Spleen (tissue), 13 donors: ENCODE measurements around the gene MAGEB10. TPM values are rescaled to one million over a fixed set of nuclear protein-coding genes. Genes with fewer than 3 reads are reported as not detected.

ENCODE experiments used
- DNase-seq: peaks from one replicate; pipeline ENCODE4 v3.0.0-alpha.2; 2020
- H3K27ac ChIP-seq, 8 donors: fragments of 200-600 bp; sonication (generic) in 7 of 8; 1 replicate in 4 of 8; 2 replicates in 4 of 8; pipeline versions ENCODE4 v1.5.0 to v1.8.0; 2016 to 2021; ENCODE audit warnings: inconsistent platforms in 4 of 8, mild to moderate bottlenecking in 4 of 8, moderate library complexity in 1 of 8
- H3K27me3 ChIP-seq, 7 donors: fragments of 200-600 bp; sonication (generic) in 6 of 7; replicated peaks in 1 of 7; 1 replicate in 4 of 7; 2 replicates in 3 of 7; pipeline versions ENCODE4 v1.5.0 to v1.8.0; 2016 to 2021; ENCODE audit warnings: inconsistent platforms in 3 of 7, mild to moderate bottlenecking in 1 of 7
- H3K36me3 ChIP-seq, 6 donors: fragments of 200-600 bp; sonication (generic) in 5 of 6; 1 replicate in 4 of 6; 2 replicates in 2 of 6; pipeline versions ENCODE4 v1.5.0 to v1.8.0; 2016 to 2021; ENCODE audit warnings: inconsistent platforms in 2 of 6
- H3K4me1 ChIP-seq, 6 donors: fragments of 200-600 bp; sonication (generic) in 5 of 6; 1 replicate in 3 of 6; 2 replicates in 3 of 6; pipeline versions ENCODE4 v1.5.0 to v1.8.0; 2016 to 2021; ENCODE audit warnings: inconsistent platforms in 3 of 6
- H3K4me3 ChIP-seq, 8 donors: fragments of 200-600 bp; sonication (generic) in 7 of 8; 1 replicate in 4 of 8; 2 replicates in 4 of 8; pipeline versions ENCODE4 v1.5.0 to v1.8.0; 2016 to 2021; ENCODE audit warnings: inconsistent platforms in 4 of 8, mild to moderate bottlenecking in 4 of 8, moderate library complexity in 2 of 8
- H3K9me3 ChIP-seq, 8 donors: fragments of 200-600 bp; sonication (generic) in 7 of 8; 1 replicate in 4 of 8; 2 replicates in 4 of 8; pipeline versions ENCODE4 v1.5.0 to v1.8.0; 2016 to 2021; ENCODE audit warnings: inconsistent platforms in 4 of 8
- POLR2A ChIP-seq, 3 donors: fragments of 450-650 bp; IDR thresholded peaks; one replicate each; pipeline ENCODE4 v1.5.1; 2017; ENCODE audit warnings: antibody characterized with exemption in 3 of 3, mild to moderate bottlenecking in 1 of 3
- POLR2AphosphoS5 ChIP-seq, 3 donors: sonication (generic); formaldehyde crosslinking; IDR thresholded peaks; one replicate each; pipeline ENCODE4 v1.5.1; 2017; ENCODE audit warnings: antibody characterized with exemption in 3 of 3
- WGBS, 5 donors: extraction: QIAGEN DNeasy Blood & Tissue Kit in 3 of 5; methylation state at CpG; one replicate each; pipeline versions ENCODE4 v1.1.5 to v1.1.7; 2013 to 2018; 5-methylcytosine and 5-hydroxymethylcytosine counted together
- intact Hi-C: fragments of 100-400 bp; cut with DNase I; formaldehyde crosslinking; loops from one replicate; pipeline ENCODE4 v1.15.0; 2023; ENCODE audit warnings: low total_unique reads
- long read RNA-seq, 2 donors: transcript quantifications; one replicate each; lab custom pipeline, GENCODE V29; 2026
- polyA plus RNA-seq, 3 donors: library from polyadenylated mRNA; stranded (reverse); fragments of 200-250 nt; gene quantifications; one replicate each; pipeline ENCODE4 v1.2.1, GENCODE V29; 2013
- total RNA-seq, 7 donors: library from RNA; depleted of rRNA in 3 of 7; stranded (reverse); fragments of >200 nt in 3 of 7; fragmentation: NEBNext Ultra II Directional in 4 of 7; extraction: Animal tissue kit (Norgen Biotek cat#: 25700) in 4 of 7; gene quantifications; one replicate each; pipeline versions ENCODE4 v1.1.0 to v1.2.1, GENCODE V29; 2016 to 2021
- TF ChIP-seq, protein P1 (sequence below), 11 experiments: fragments of 200-600 bp in 7 of 11; fragments of 450-650 bp in 4 of 11; sonication (generic) in 4 of 11; IDR thresholded peaks in 8 of 11; conservative IDR thresholded peaks in 3 of 11; 1 replicate in 7 of 11; 2 replicates in 4 of 11; pipeline versions ENCODE4 v1.4.0 to v1.8.0; 2016 to 2021; ENCODE audit warnings: antibody characterized with exemption in 11 of 11, inconsistent platforms in 4 of 11, mild to moderate bottlenecking in 1 of 11
- donor health status: healthy with polysubstance abuse.
- donor health status: DM: no; HTN: no; CAD: no; lungs with moderate emphysema.
- donor health status: DM: no; HTN: no; CAD: no.
- donor health status: Bipolar disorder and iron deficiency.
- donor health status: healthy.
- donor health status: DM: no; HTN: no; CAD: no.
- donor health status: DM: yes; HTN: yes; CAD: no.

The MAGEB10 gene, protein sequence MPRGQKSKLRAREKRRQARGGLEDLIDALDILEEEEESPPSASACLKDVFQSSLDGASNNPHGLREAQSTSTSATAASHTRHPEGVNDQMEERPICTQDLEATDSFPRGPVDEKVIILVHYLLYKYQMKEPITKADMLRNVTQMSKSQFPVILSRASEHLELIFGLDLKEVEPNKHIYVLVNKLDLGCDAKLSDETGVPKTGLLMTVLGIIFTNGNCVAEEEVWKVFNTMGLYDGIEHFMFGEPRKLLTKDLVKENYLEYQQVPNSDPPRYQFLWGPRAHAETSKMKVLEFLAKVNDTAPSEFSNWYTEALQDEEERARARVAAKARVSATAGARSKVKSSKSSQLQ
- total RNA-seq = not detected
- polyA plus RNA-seq = not detected
- long read RNA-seq, donor 1 = 0 reads
- long read RNA-seq, donor 2 = 0 reads

- Histone ChIP-seq H3K9me3 (peaks cover 0 to 15% (median 3%) of the 10 kb centered on the region in 8 donors), H3K36me3 (no peaks in the 10 kb centered on the region), H3K4me1 (no peaks in the 10 kb centered on the region), H3K4me3 (no peak within 1 kb of the TSS), H3K27ac (no peak within 1 kb of the TSS), H3K27me3 (no peaks in the 10 kb centered on the region)
- no peak for TF ChIP-seq POLR2AphosphoS5 (IDR thresholded peaks at IDR 0.05)
- TF ChIP-seq, protein P1, sequence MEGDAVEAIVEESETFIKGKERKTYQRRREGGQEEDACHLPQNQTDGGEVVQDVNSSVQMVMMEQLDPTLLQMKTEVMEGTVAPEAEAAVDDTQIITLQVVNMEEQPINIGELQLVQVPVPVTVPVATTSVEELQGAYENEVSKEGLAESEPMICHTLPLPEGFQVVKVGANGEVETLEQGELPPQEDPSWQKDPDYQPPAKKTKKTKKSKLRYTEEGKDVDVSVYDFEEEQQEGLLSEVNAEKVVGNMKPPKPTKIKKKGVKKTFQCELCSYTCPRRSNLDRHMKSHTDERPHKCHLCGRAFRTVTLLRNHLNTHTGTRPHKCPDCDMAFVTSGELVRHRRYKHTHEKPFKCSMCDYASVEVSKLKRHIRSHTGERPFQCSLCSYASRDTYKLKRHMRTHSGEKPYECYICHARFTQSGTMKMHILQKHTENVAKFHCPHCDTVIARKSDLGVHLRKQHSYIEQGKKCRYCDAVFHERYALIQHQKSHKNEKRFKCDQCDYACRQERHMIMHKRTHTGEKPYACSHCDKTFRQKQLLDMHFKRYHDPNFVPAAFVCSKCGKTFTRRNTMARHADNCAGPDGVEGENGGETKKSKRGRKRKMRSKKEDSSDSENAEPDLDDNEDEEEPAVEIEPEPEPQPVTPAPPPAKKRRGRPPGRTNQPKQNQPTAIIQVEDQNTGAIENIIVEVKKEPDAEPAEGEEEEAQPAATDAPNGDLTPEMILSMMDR (IDR thresholded peaks at IDR 0.05 in 8 of 11, conservative IDR thresholded peaks at IDR 0.05 in 3 of 11) = no peak
- TF ChIP-seq POLR2A (IDR thresholded peaks at IDR 0.05) = no peak
- DNase-seq = no peak
- intact Hi-C loops = no loop called here
- WGBS, 5 donors = 85 to 95% (median 91%) methylated on average over 16 to 17 of the region's 17 CpGs
Observed at GRCh38 chrX:27807690-27808089, at the start of gene MAGEB10. Gene MAGEB10 (plus strand): TSS chrX:27807990. CDS start chrX:27821307, 13,317 bp downstream.

DNA sequence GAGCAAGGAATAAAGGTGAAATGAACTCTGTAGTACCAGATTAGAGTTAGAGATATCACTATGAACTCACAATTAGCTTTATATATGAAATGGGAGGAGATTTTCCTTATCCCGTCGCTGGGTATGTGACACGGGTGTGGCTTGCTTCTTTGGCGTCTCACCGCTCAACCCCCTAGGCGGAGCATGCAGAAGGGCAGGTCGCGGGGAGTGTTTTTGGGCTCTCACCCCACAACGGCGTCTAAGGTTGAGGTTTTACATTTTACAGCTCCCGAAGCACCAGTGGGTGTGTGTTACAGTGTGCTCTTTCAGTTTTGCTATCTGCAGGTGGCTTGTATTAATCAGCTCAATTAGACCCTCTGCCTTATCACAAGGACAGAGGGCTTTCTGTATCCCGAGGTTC lies 42.1 kb upstream of the MAGEB10 start:
- intact Hi-C loops = no loop called here
- no peaks in the 10 kb centered on the region for H3K4me1 ChIP-seq
- 74 to 95% (median 80%) methylated on average over 9 to 12 of the region's 12 CpGs for WGBS, 5 donors
- no peak for DNase-seq
- TF ChIP-seq, protein P1 (IDR thresholded peaks at IDR 0.05 in 8 of 11, conservative IDR thresholded peaks at IDR 0.05 in 3 of 11) = no peak
- TF ChIP-seq POLR2A (IDR thresholded peaks at IDR 0.05) (no peak), POLR2AphosphoS5 (IDR thresholded peaks at IDR 0.05) (no peak)
- H3K4me3 ChIP-seq = no peak overlapping the region
- H3K27me3 ChIP-seq = no peaks in the 10 kb centered on the region
- peaks cover 0 to 8% (median 0%) of the 10 kb centered on the region in 8 donors for H3K9me3 ChIP-seq
- H3K36me3 ChIP-seq = no peaks in the 10 kb centered on the region
- no peak overlapping the region for H3K27ac ChIP-seq

DNA sequence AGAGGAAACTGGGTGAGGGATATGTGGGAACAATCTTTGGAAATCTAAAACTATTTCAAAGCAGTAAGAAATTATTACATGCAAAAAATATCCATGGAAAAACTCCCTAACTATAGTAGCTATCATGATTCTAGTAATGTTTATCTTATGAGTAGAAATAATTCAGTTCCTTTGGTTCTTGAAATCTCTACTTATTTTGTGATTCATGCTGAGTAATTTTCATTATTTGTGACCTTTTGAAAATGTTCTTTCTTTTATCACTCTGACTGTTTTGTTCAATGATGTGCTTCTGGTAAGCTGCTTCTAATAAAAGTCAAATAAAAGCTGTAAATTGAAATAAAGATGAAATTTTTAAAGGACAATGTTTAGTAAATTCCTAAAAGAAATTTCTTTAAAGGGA lies 40.4 kb upstream of the MAGEB10 start:
- TF ChIP-seq POLR2A (IDR thresholded peaks at IDR 0.05) (no peak), POLR2AphosphoS5 (IDR thresholded peaks at IDR 0.05) (no peak)
- TF ChIP-seq, protein P1 (IDR thresholded peaks at IDR 0.05 in 8 of 11, conservative IDR thresholded peaks at IDR 0.05 in 3 of 11) = no peak
- H3K4me1 ChIP-seq = no peaks in the 10 kb centered on the region
- H3K9me3 ChIP-seq = peaks cover 0 to 8% (median 0%) of the 10 kb centered on the region in 8 donors
- intact Hi-C loops = no loop called here
- H3K36me3 ChIP-seq = no peaks in the 10 kb centered on the region
- no peak overlapping the region for H3K4me3 ChIP-seq
- DNase-seq = no peak
- H3K27ac ChIP-seq = no peak overlapping the region
- no peaks in the 10 kb centered on the region for H3K27me3 ChIP-seq

DNA sequence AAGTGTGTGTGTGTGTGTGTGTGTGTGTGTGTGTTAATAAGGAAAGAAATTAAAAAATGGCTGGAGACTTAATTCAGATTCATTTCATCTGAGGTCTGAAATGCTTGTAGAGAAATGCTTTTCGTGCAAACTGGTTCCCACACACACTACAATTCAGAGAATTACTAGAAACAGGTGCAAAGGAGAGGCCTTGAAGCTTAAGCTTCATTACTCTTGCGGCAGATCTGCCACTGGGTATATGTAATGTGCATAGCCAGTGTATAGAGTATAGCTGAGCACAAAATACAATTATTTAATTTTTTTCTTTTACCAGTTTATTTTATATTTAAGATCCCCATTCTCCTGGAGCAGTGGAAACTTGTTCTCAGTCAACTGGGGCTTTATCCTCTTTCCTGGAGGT lies 31.8 kb upstream of the MAGEB10 start:
- Histone ChIP-seq H3K9me3 (no peaks in the 10 kb centered on the region), H3K4me3 (no peak overlapping the region), H3K27ac (no peak overlapping the region), H3K36me3 (no peaks in the 10 kb centered on the region), H3K4me1 (no peaks in the 10 kb centered on the region), H3K27me3 (no peaks in the 10 kb centered on the region)
- intact Hi-C loops = no loop called here
- 50 to 78% (median 60%) methylated on average over 2 of the region's 2 CpGs for WGBS, 5 donors
- TF ChIP-seq POLR2AphosphoS5 (IDR thresholded peaks at IDR 0.05) (no peak), POLR2A (IDR thresholded peaks at IDR 0.05) (no peak)
- TF ChIP-seq, protein P1 (IDR thresholded peaks at IDR 0.05 in 8 of 11, conservative IDR thresholded peaks at IDR 0.05 in 3 of 11) = no peak
- DNase-seq = no peak
